Left ventricle myocardium inferior (tissue), 1 donor: ENCODE data around the gene PIP4K2A. TPM values are rescaled to one million over a fixed set of nuclear protein-coding genes. Genes with fewer than 3 reads are reported as not detected.

Source experiments
- DNase-seq: peaks from one replicate; pipeline ENCODE4 v3.0.0-alpha.2; 2020
- H3K27ac ChIP-seq: fragments of 200-600 bp; replicated peaks from 2 replicates; pipeline ENCODE4 v1.8.0; 2021
- H3K27me3 ChIP-seq: fragments of 200-600 bp; 2 replicates; pipeline ENCODE4 v1.8.0; 2021; ENCODE audit warnings: low read depth
- H3K36me3 ChIP-seq: fragments of 200-600 bp; 2 replicates; pipeline ENCODE4 v1.8.0; 2021
- H3K4me1 ChIP-seq: fragments of 200-600 bp; 2 replicates; pipeline ENCODE4 v1.8.0; 2021
- H3K4me3 ChIP-seq: fragments of 200-600 bp; 2 replicates; pipeline ENCODE4 v1.8.0; 2021; ENCODE audit warnings: mild to moderate bottlenecking, moderate library complexity
- H3K9me3 ChIP-seq: fragments of 200-600 bp; replicated peaks from 2 replicates; pipeline ENCODE4 v1.8.0; 2021
- CTCF ChIP-seq: fragments of 200-600 bp; IDR thresholded peaks from 2 replicates; pipeline ENCODE4 v1.8.0; 2021; ENCODE audit warnings: antibody characterized with exemption, mild to moderate bottlenecking, borderline replicate concordance
- intact Hi-C: fragments of 100-400 bp; cut with micrococcal nuclease; formaldehyde crosslinking; loops from one replicate; pipeline ENCODE4 v1.11.0; 2022
- total RNA-seq: library from RNA; stranded (reverse); fragmentation: NEBNext Ultra II Directional; extraction: Animal tissue kit (Norgen Biotek cat#: 25700); gene quantifications from one replicate; pipeline ENCODE4 v1.2.1, GENCODE V29; 2021
- donor health status: DM: no; HTN: yes; CAD: no; lungs with severe emphysema.

Gene PIP4K2A
- total RNA-seq, 1 donor from 2014 or later = 12.6 TPM

- no peaks in the 10 kb centered on the region for H3K9me3 ChIP-seq
- intact Hi-C loops = no loop called here
- no peak overlapping the region for H3K4me3 ChIP-seq
- H3K27ac ChIP-seq = no peak overlapping the region
- no peak for DNase-seq
- H3K27me3 ChIP-seq = no peaks in the 10 kb centered on the region
- H3K36me3 ChIP-seq = no peaks in the 10 kb centered on the region
- H3K4me1 ChIP-seq = peaks cover 72% of the 10 kb centered on the region
- TF ChIP-seq CTCF = no peak
These were observed 90.6 kb downstream of the PIP4K2A start for GRCh38 chr10:22623633-22624253.

- no peak overlapping the region for H3K27ac ChIP-seq
- no peaks in the 10 kb centered on the region for H3K36me3 ChIP-seq
- no peaks in the 10 kb centered on the region for H3K9me3 ChIP-seq
- no peak for DNase-seq
- H3K27me3 ChIP-seq = no peaks in the 10 kb centered on the region
- TF ChIP-seq CTCF = no peak
- H3K4me1 ChIP-seq = peaks cover 86% of the 10 kb centered on the region
- intact Hi-C loops = no loop called here
- H3K4me3 ChIP-seq = no peak overlapping the region
These were observed 92.1 kb downstream of the PIP4K2A start for GRCh38 chr10:22622242-22622806.

DNA sequence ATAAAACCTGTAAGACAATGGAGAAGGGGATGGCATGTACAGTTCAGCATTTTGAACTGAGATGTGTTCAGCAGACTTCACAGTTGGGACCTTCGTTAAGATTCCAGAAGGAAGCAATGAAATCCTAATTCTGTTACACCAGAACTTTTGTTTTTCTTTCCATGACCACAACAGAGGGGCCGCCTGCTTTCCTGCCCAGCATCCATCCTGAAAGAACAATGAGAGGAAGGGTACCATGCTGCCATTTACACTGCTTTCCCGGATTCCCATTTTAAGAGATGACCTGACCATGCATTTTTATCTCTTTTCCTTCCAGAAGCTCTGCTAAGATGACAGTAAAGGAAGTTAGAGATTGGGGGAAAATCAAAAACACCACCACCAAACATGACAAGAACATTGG, 92.7 kb downstream of the PIP4K2A start:
- TF ChIP-seq CTCF = no peak
- Histone ChIP-seq H3K36me3 (no peaks in the 10 kb centered on the region), H3K4me3 (no peak overlapping the region), H3K27ac (no peak overlapping the region), H3K27me3 (no peaks in the 10 kb centered on the region), H3K9me3 (no peaks in the 10 kb centered on the region), H3K4me1 (peaks cover 87% of the 10 kb centered on the region)
- intact Hi-C loops = no loop called here
- no peak for DNase-seq

- peak overlapping the region; percentile 61 for H3K27ac ChIP-seq
- H3K36me3 ChIP-seq = no peaks in the 10 kb centered on the region
- H3K4me1 ChIP-seq = peaks cover 88% of the 10 kb centered on the region
- intact Hi-C loops = no loop called here
- H3K9me3 ChIP-seq = no peaks in the 10 kb centered on the region
- H3K27me3 ChIP-seq = no peaks in the 10 kb centered on the region
- no peak for TF ChIP-seq CTCF
- DNase-seq = no peak
- H3K4me3 ChIP-seq = no peak overlapping the region
These were observed 93.4 kb downstream of the PIP4K2A start for GRCh38 chr10:22620929-22621328.

DNA sequence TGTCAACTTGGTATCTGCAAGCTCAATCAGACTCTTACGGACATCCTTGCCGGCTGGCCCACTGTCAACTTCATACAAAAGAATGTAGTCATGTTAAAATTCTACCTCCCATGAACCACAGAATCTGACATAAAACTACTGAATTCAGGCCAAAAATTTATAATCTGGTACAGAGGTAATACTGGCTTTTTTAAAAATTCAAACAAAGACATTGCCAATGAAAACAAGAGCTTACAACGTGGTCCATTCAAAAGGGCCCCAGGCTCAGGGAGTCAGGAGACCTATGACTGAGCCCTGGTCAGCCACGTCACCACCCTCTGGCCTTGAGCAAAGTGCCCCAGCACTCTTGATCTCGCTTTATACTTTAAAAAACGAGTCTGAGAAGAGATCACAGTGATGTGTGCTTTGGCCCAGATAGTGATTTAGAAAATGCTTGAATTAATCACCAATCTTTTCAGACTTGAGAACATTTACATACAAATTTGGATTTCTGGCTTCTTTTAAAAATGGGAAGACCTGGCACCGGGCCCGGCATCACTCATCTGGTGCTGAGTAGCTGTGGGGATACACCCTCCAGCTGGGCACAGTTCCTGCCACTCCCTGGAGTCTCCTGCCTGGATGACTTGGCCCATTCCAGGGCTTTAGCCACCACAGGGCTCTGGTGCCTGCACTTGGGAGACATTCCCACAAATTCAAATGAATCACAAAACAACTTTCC, 94.1 kb downstream of the PIP4K2A start:
- no peaks in the 10 kb centered on the region for H3K36me3 ChIP-seq
- peak; percentile 78 for DNase-seq
- H3K27me3 ChIP-seq = no peaks in the 10 kb centered on the region
- H3K27ac ChIP-seq = peak overlapping the region; percentile 61
- peaks cover 88% of the 10 kb centered on the region for H3K4me1 ChIP-seq
- intact Hi-C loops = no loop called here
- no peaks in the 10 kb centered on the region for H3K9me3 ChIP-seq
- TF ChIP-seq CTCF = no peak
- no peak overlapping the region for H3K4me3 ChIP-seq
